Vagina (tissue), 2 donors: ENCODE measurements around the gene ZSCAN10.

ENCODE experiments used
- POLR2AphosphoS5 ChIP-seq, 2 donors: sonication (generic); formaldehyde crosslinking; IDR thresholded peaks; one replicate each; pipeline ENCODE4 v1.9.0; 2017; ENCODE audit warnings: antibody characterized with exemption in 2 of 2, mild to moderate bottlenecking in 2 of 2, low read depth in 1 of 2; ENCODE audit not compliant: insufficient read depth in 1 of 2
- TF ChIP-seq, protein P1 (sequence below), 3 experiments: fragments of 450-650 bp in 2 of 3; fragments of 200-600 bp in 1 of 3; sonication (generic) in 1 of 3; IDR thresholded peaks; one replicate each; pipeline ENCODE4 v1.5.1; 2017 to 2019; ENCODE audit warnings: antibody characterized with exemption in 3 of 3, mild to moderate bottlenecking in 2 of 3, moderate library complexity in 2 of 3

GRCh38 chr16:3099732-3100499 lies 822 bp upstream of the ZSCAN10 start:
- TF ChIP-seq POLR2AphosphoS5 (IDR thresholded peaks at IDR 0.05; ENCODE audit: insufficient read depth in 1 of 2, low read depth in 1 of 2): no peak
- TF ChIP-seq, protein P1, sequence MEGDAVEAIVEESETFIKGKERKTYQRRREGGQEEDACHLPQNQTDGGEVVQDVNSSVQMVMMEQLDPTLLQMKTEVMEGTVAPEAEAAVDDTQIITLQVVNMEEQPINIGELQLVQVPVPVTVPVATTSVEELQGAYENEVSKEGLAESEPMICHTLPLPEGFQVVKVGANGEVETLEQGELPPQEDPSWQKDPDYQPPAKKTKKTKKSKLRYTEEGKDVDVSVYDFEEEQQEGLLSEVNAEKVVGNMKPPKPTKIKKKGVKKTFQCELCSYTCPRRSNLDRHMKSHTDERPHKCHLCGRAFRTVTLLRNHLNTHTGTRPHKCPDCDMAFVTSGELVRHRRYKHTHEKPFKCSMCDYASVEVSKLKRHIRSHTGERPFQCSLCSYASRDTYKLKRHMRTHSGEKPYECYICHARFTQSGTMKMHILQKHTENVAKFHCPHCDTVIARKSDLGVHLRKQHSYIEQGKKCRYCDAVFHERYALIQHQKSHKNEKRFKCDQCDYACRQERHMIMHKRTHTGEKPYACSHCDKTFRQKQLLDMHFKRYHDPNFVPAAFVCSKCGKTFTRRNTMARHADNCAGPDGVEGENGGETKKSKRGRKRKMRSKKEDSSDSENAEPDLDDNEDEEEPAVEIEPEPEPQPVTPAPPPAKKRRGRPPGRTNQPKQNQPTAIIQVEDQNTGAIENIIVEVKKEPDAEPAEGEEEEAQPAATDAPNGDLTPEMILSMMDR (IDR thresholded peaks at IDR 0.05): no peak
